HFF-Myc (cell line): ENCODE data around the gene ARFGAP3.

Source experiments
- DNase-seq: peaks from one replicate; pipeline ENCODE4 v3.0.0-alpha.2; 2011; ENCODE audit warnings: low read depth; ENCODE audit errors: extremely low read depth
- H3K4me3 ChIP-seq: replicated peaks from 2 replicates; pipeline ENCODE4 v1.5.1; 2011; ENCODE audit warnings: low read depth, mild to moderate bottlenecking, control low read depth, low read length
- TF ChIP-seq, protein P1 (sequence below): IDR thresholded peaks from 2 replicates; pipeline ENCODE4 v1.5.1; 2012; ENCODE audit warnings: mild to moderate bottlenecking, low read depth, low read length, control low read depth; ENCODE audit errors: missing control alignments

The ARFGAP3 gene

DNA sequence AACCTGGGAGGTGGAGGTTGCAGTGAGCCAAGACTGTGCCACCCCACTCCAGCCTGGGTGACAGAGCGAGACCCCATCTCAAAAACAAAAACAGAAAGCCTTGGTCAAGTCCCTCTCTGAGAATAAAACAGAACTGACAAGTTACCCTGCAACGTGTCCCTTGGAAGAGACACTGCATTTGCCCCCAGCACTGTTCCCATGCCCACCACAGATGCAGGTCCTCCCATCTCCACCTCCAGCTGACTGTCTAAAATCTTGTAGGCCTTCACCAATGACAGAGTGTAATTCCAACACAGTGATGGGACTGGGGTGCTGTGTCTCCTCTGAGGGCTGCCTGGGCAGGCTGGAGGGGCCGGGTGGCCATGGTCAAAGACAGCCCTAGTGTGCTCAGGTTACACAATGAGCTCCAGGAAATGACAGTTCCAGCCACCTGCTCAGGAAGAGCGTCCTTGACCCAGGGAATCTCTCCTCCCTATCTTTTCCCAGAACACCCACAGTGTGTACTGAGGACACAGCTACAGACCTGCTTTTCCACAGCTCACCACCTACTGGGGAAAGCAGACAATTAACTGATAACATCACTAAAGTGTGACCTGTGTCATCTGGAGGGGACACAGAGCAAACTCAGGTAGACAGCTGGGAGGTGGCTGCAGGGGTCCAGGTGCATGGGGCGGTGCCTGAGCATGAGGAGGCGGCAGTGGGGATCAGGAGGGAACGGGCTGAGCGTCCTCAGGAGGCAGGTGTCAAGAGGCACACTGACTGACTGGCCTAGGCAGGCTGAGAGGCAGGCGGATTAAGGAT lies 56.4 kb downstream of the ARFGAP3 start:
- TF ChIP-seq, protein P1, sequence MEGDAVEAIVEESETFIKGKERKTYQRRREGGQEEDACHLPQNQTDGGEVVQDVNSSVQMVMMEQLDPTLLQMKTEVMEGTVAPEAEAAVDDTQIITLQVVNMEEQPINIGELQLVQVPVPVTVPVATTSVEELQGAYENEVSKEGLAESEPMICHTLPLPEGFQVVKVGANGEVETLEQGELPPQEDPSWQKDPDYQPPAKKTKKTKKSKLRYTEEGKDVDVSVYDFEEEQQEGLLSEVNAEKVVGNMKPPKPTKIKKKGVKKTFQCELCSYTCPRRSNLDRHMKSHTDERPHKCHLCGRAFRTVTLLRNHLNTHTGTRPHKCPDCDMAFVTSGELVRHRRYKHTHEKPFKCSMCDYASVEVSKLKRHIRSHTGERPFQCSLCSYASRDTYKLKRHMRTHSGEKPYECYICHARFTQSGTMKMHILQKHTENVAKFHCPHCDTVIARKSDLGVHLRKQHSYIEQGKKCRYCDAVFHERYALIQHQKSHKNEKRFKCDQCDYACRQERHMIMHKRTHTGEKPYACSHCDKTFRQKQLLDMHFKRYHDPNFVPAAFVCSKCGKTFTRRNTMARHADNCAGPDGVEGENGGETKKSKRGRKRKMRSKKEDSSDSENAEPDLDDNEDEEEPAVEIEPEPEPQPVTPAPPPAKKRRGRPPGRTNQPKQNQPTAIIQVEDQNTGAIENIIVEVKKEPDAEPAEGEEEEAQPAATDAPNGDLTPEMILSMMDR: no peak
- H3K4me3 ChIP-seq: no peak overlapping the region
- DNase-seq: no peak

GRCh38 chr22:42799461-42800405 lies 57.3 kb downstream of the ARFGAP3 start:
- TF ChIP-seq, protein P1: no peak
- H3K4me3 ChIP-seq: no peak overlapping the region
- DNase-seq: no peak

GRCh38 chr22:42799061-42799460 lies 58.0 kb downstream of the ARFGAP3 start:
- TF ChIP-seq, protein P1: no peak

GRCh38 chr22:42797011-42797410 lies 60.1 kb downstream of the ARFGAP3 start:
- DNase-seq: no peak
- TF ChIP-seq, protein P1: no peak
- H3K4me3 ChIP-seq: no peak overlapping the region

More at GRCh38 chr22:42799061-42799460, 58.0 kb downstream of the ARFGAP3 start:
- no peak overlapping the region for H3K4me3 ChIP-seq
- no peak for DNase-seq

DNA sequence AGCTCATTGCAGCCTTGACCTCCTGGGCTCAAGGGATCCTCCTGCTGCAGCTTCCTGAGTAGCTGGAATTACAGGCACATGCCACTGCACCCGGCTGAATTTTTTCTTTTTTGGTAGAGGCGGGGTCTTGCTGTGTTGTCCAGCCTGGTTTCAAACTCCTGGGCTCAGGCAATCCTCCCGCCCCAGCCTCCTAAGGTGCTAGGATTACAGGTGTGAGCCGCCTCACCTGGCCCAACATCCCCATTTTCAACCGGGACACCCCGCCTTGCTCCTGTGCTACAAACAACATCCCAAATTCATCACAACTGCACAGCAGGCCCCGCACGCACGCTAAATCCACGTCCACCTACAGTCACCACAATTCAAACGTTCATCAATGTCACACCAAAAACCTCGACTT lies 61.0 kb downstream of the ARFGAP3 start:
- H3K4me3 ChIP-seq: no peak overlapping the region
- TF ChIP-seq, protein P1: no peak
- DNase-seq: no peak

GRCh38 chr22:42794551-42795510 lies 62.2 kb downstream of the ARFGAP3 start:
- no peak overlapping the region for H3K4me3 ChIP-seq
- DNase-seq: no peak
- TF ChIP-seq, protein P1: peak; percentile 21
